Ishikawa (cell line): ENCODE measurements around the gene LOXL3.

ENCODE experiments used
- EP300 ChIP-seq: IDR thresholded peaks from 2 replicates; pipeline ENCODE4 v1.6.1; 2012; ENCODE audit warnings: borderline replicate concordance
- TAF1 ChIP-seq: IDR thresholded peaks from 2 replicates; pipeline ENCODE4 v1.6.1; 2012; ENCODE audit warnings: low read depth, mild to moderate bottlenecking

- TF ChIP-seq TAF1 (no peak), EP300 (no peak)
These were observed 26.0 kb downstream of the LOXL3 start for GRCh38 chr2:74527741-74528140.
